Chondrocyte (in vitro differentiated cells): Measurements from ENCODE around the gene CD177. TPM values are rescaled to one million over a fixed set of nuclear protein-coding genes. Genes with fewer than 3 reads are reported as not detected.
"Not testable (repeated sequence)": the region's sequence is repeated elsewhere in the genome, so short reads cannot be mapped to it uniquely, and the experiment has no call there.

ENCODE experiments used
- DNase-seq: peaks from one replicate; pipeline ENCODE4 v3.0.0; 2021; ENCODE audit warnings: mixed read lengths, low spot score
- H3K27ac Mint-ChIP-seq: one replicate; pipeline ENCODE4 v1.8.0; 2021; ENCODE audit warnings: mild to moderate bottlenecking, moderate library complexity, mixed read lengths; ENCODE audit not compliant: unreplicated experiment
- H3K27me3 Mint-ChIP-seq: 2 replicates; pipeline ENCODE4 v1.8.0; 2021; ENCODE audit warnings: low read depth, mixed read lengths
- H3K36me3 Mint-ChIP-seq: 2 replicates; pipeline ENCODE4 v1.8.0; 2021; ENCODE audit warnings: low read depth, mixed read lengths
- H3K4me1 Mint-ChIP-seq: 2 replicates; pipeline ENCODE4 v1.8.0; 2021; ENCODE audit warnings: low read depth, mild to moderate bottlenecking, mixed read lengths
- H3K4me3 Mint-ChIP-seq: one replicate; pipeline ENCODE4 v1.8.0; 2021; ENCODE audit warnings: mild to moderate bottlenecking, moderate library complexity, mixed read lengths; ENCODE audit not compliant: unreplicated experiment
- H3K9me3 Mint-ChIP-seq: 2 replicates; pipeline ENCODE4 v1.8.0; 2021; ENCODE audit warnings: low read depth, mixed read lengths
- CTCF ChIP-seq: fragments of 200-600 bp; sonication (generic); IDR thresholded peaks from 2 replicates; pipeline ENCODE4 v1.5.0; 2021; ENCODE audit warnings: antibody characterized with exemption, mild to moderate bottlenecking, moderate library complexity
- total RNA-seq: library from RNA; stranded (reverse); gene quantifications from 3 replicates; pipeline ENCODE4 v1.2.1, GENCODE V29; 2021

The CD177 gene
- total RNA-seq, 1 donor from 2014 or later: not detected

GRCh38 chr19:43380771-43381386 lies 27.4 kb downstream of the CD177 start:
- H3K9me3 Mint-ChIP-seq: peaks cover 2% of the 10 kb centered on the region
- H3K27ac Mint-ChIP-seq: no peak overlapping the region
- peaks cover 3% of the 10 kb centered on the region for H3K27me3 Mint-ChIP-seq
- no peak overlapping the region for H3K4me3 Mint-ChIP-seq
- TF ChIP-seq CTCF: no peak
- DNase-seq: no peak
- no peaks in the 10 kb centered on the region for H3K36me3 Mint-ChIP-seq
- no peaks in the 10 kb centered on the region for H3K4me1 Mint-ChIP-seq

GRCh38 chr19:43382586-43383216 lies 29.2 kb downstream of the CD177 start:
- H3K9me3 Mint-ChIP-seq, H3K27ac Mint-ChIP-seq, H3K36me3 Mint-ChIP-seq, DNase-seq, H3K4me1 Mint-ChIP-seq, H3K27me3 Mint-ChIP-seq, H3K4me3 Mint-ChIP-seq: not testable (repeated sequence)

GRCh38 chr19:43383254-43383653 lies 29.8 kb downstream of the CD177 start:
- not testable (repeated sequence) for H3K4me1 Mint-ChIP-seq, H3K27me3 Mint-ChIP-seq, H3K4me3 Mint-ChIP-seq, DNase-seq, H3K36me3 Mint-ChIP-seq, H3K9me3 Mint-ChIP-seq, H3K27ac Mint-ChIP-seq

GRCh38 chr19:43383759-43384158 lies 30.3 kb downstream of the CD177 start:
- not testable (repeated sequence) for H3K36me3 Mint-ChIP-seq, H3K27me3 Mint-ChIP-seq, DNase-seq, H3K4me1 Mint-ChIP-seq, H3K4me3 Mint-ChIP-seq, H3K27ac Mint-ChIP-seq, H3K9me3 Mint-ChIP-seq

GRCh38 chr19:43390903-43391551 lies 37.5 kb downstream of the CD177 start:
- H3K27me3 Mint-ChIP-seq: peaks cover 19% of the 10 kb centered on the region
- not testable (repeated sequence) for DNase-seq, H3K4me1 Mint-ChIP-seq, H3K4me3 Mint-ChIP-seq, H3K27ac Mint-ChIP-seq, H3K9me3 Mint-ChIP-seq, H3K36me3 Mint-ChIP-seq

GRCh38 chr19:43391552-43391935 lies 38.1 kb downstream of the CD177 start:
- DNase-seq, H3K4me1 Mint-ChIP-seq, H3K9me3 Mint-ChIP-seq, H3K27ac Mint-ChIP-seq, H3K4me3 Mint-ChIP-seq, H3K36me3 Mint-ChIP-seq: not testable (repeated sequence)
- H3K27me3 Mint-ChIP-seq: peaks cover 19% of the 10 kb centered on the region

GRCh38 chr19:43393501-43393900 lies 40.0 kb downstream of the CD177 start:
- H3K4me1 Mint-ChIP-seq, H3K27ac Mint-ChIP-seq, H3K36me3 Mint-ChIP-seq, H3K9me3 Mint-ChIP-seq, H3K4me3 Mint-ChIP-seq, DNase-seq: not testable (repeated sequence)
- H3K27me3 Mint-ChIP-seq: peaks cover 20% of the 10 kb centered on the region

- H3K27me3 Mint-ChIP-seq: peaks cover 20% of the 10 kb centered on the region
- no peak overlapping the region for H3K4me3 Mint-ChIP-seq
These were observed 42.1 kb downstream of the CD177 start for GRCh38 chr19:43395561-43395960.

More at GRCh38 chr19:43395561-43395960, 42.1 kb downstream of the CD177 start:
- Mint-ChIP-seq H3K9me3 (no peaks in the 10 kb centered on the region), H3K36me3 (no peaks in the 10 kb centered on the region), H3K27ac (no peak overlapping the region), H3K4me1 (no peaks in the 10 kb centered on the region)
- DNase-seq: no peak
- no peak for TF ChIP-seq CTCF
